ENCODE results near the gene FBN3.

Gene FBN3

GRCh38 chr19:8083141-8083540, 66.3 kb downstream of the FBN3 start:
- WGBS, 2 experiments = 92 to 94% methylated on average over 12 of the region's 12 CpGs
- peaks cover 15% of the 10 kb centered on the region for H3K36me3 ChIP-seq (ENCODE audit: control insufficient read depth, insufficient read depth, low read length)
- no peak overlapping the region for H3K4me3 ChIP-seq (ENCODE audit: insufficient read depth, low read depth, low read length)
- no peaks in the 10 kb centered on the region for H3K9me3 ChIP-seq (ENCODE audit: control insufficient read depth, low read length)
- H3K4me1 ChIP-seq (ENCODE audit: control insufficient read depth, insufficient read depth, low read length) = peaks cover 9% of the 10 kb centered on the region
- H3K27me3 ChIP-seq (ENCODE audit: control insufficient read depth, insufficient read depth, low read length, poor library complexity, severe bottlenecking) = no peaks in the 10 kb centered on the region
- no peak overlapping the region for H3K27ac ChIP-seq (ENCODE audit: insufficient read depth, low read depth, low read length, poor library complexity, severe bottlenecking)

GRCh38 chr19:8081569-8082550, 67.5 kb downstream of the FBN3 start:
- H3K4me1 ChIP-seq (ENCODE audit: control insufficient read depth, insufficient read depth, low read length) = peaks cover 9% of the 10 kb centered on the region
- no peaks in the 10 kb centered on the region for H3K9me3 ChIP-seq (ENCODE audit: control insufficient read depth, low read length)
- no peak overlapping the region for H3K4me3 ChIP-seq (ENCODE audit: insufficient read depth, low read depth, low read length)
- 91 to 93% methylated on average over 11 of the region's 11 CpGs for WGBS, 2 experiments
- peaks cover 3% of the 10 kb centered on the region for H3K36me3 ChIP-seq (ENCODE audit: control insufficient read depth, insufficient read depth, low read length)
- H3K27me3 ChIP-seq (ENCODE audit: control insufficient read depth, insufficient read depth, low read length, poor library complexity, severe bottlenecking) = no peaks in the 10 kb centered on the region
- H3K27ac ChIP-seq (ENCODE audit: insufficient read depth, low read depth, low read length, poor library complexity, severe bottlenecking) = no peak overlapping the region

- H3K4me1 ChIP-seq (ENCODE audit: control insufficient read depth, insufficient read depth, low read length) = peaks cover 8% of the 10 kb centered on the region
- no peaks in the 10 kb centered on the region for H3K9me3 ChIP-seq (ENCODE audit: control insufficient read depth, low read length)
- H3K4me3 ChIP-seq (ENCODE audit: insufficient read depth, low read depth, low read length) = no peak overlapping the region
- no peak overlapping the region for H3K27ac ChIP-seq (ENCODE audit: insufficient read depth, low read depth, low read length, poor library complexity, severe bottlenecking)
- 90 to 91% methylated on average over 12 of the region's 12 CpGs for WGBS, 2 experiments
- H3K36me3 ChIP-seq (ENCODE audit: control insufficient read depth, insufficient read depth, low read length) = peaks cover 3% of the 10 kb centered on the region
- no peaks in the 10 kb centered on the region for H3K27me3 ChIP-seq (ENCODE audit: control insufficient read depth, insufficient read depth, low read length, poor library complexity, severe bottlenecking)
Observed at GRCh38 chr19:8080832-8081231, 68.6 kb downstream of the FBN3 start.

- Histone ChIP-seq H3K4me3 (ENCODE audit: insufficient read depth, low read depth, low read length) (no peak overlapping the region), H3K36me3 (ENCODE audit: control insufficient read depth, insufficient read depth, low read length) (peaks cover 7% of the 10 kb centered on the region), H3K27me3 (ENCODE audit: control insufficient read depth, insufficient read depth, low read length, poor library complexity, severe bottlenecking) (no peaks in the 10 kb centered on the region), H3K9me3 (ENCODE audit: control insufficient read depth, low read length) (no peaks in the 10 kb centered on the region), H3K4me1 (ENCODE audit: control insufficient read depth, insufficient read depth, low read length) (no peaks in the 10 kb centered on the region), H3K27ac (ENCODE audit: insufficient read depth, low read depth, low read length, poor library complexity, severe bottlenecking) (no peak overlapping the region)
- 93 to 96% methylated on average over 6 of the region's 6 CpGs for WGBS, 2 experiments
Observed at GRCh38 chr19:8079988-8080387, 69.4 kb downstream of the FBN3 start.

- Histone ChIP-seq H3K9me3 (ENCODE audit: control insufficient read depth, low read length) (no peaks in the 10 kb centered on the region), H3K27me3 (ENCODE audit: control insufficient read depth, insufficient read depth, low read length, poor library complexity, severe bottlenecking) (no peaks in the 10 kb centered on the region), H3K36me3 (ENCODE audit: control insufficient read depth, insufficient read depth, low read length) (peaks cover 20% of the 10 kb centered on the region), H3K27ac (ENCODE audit: insufficient read depth, low read depth, low read length, poor library complexity, severe bottlenecking) (no peak overlapping the region), H3K4me1 (ENCODE audit: control insufficient read depth, insufficient read depth, low read length) (no peaks in the 10 kb centered on the region), H3K4me3 (ENCODE audit: insufficient read depth, low read depth, low read length) (no peak overlapping the region)
- 91 to 93% methylated on average over 13 of the region's 13 CpGs for WGBS, 2 experiments
Observed at GRCh38 chr19:8075158-8076074, 74.0 kb downstream of the FBN3 start.

- H3K9me3 ChIP-seq (ENCODE audit: control insufficient read depth, low read length) = no peaks in the 10 kb centered on the region
- 95 to 96% methylated on average over 1 of the region's 1 CpG for WGBS, 2 experiments
- H3K36me3 ChIP-seq (ENCODE audit: control insufficient read depth, insufficient read depth, low read length) = peaks cover 20% of the 10 kb centered on the region
Observed at GRCh38 chr19:8074501-8074900, 74.9 kb downstream of the FBN3 start.

GRCh38 chr19:8071912-8072311, 77.5 kb downstream of the FBN3 start:
- Histone ChIP-seq H3K27ac (ENCODE audit: insufficient read depth, low read depth, low read length, poor library complexity, severe bottlenecking) (no peak overlapping the region), H3K36me3 (ENCODE audit: control insufficient read depth, insufficient read depth, low read length) (peaks cover 18% of the 10 kb centered on the region), H3K27me3 (ENCODE audit: control insufficient read depth, insufficient read depth, low read length, poor library complexity, severe bottlenecking) (no peaks in the 10 kb centered on the region), H3K4me3 (ENCODE audit: insufficient read depth, low read depth, low read length) (no peak overlapping the region), H3K9me3 (ENCODE audit: control insufficient read depth, low read length) (no peaks in the 10 kb centered on the region), H3K4me1 (ENCODE audit: control insufficient read depth, insufficient read depth, low read length) (no peaks in the 10 kb centered on the region)
- 93 to 94% methylated on average over 15 of the region's 15 CpGs for WGBS, 2 experiments

More at GRCh38 chr19:8074501-8074900, 74.9 kb downstream of the FBN3 start:
- Histone ChIP-seq H3K27ac (ENCODE audit: insufficient read depth, low read depth, low read length, poor library complexity, severe bottlenecking) (no peak overlapping the region), H3K27me3 (ENCODE audit: control insufficient read depth, insufficient read depth, low read length, poor library complexity, severe bottlenecking) (no peaks in the 10 kb centered on the region), H3K4me3 (ENCODE audit: insufficient read depth, low read depth, low read length) (no peak overlapping the region), H3K4me1 (ENCODE audit: control insufficient read depth, insufficient read depth, low read length) (no peaks in the 10 kb centered on the region)

GRCh38 chr19:8069096-8069973, 80.1 kb downstream of the FBN3 start:
- 86 to 88% methylated on average over 13 of the region's 13 CpGs for WGBS, 2 experiments
- Histone ChIP-seq H3K9me3 (ENCODE audit: control insufficient read depth, low read length) (no peaks in the 10 kb centered on the region), H3K27me3 (ENCODE audit: control insufficient read depth, insufficient read depth, low read length, poor library complexity, severe bottlenecking) (no peaks in the 10 kb centered on the region), H3K36me3 (ENCODE audit: control insufficient read depth, insufficient read depth, low read length) (peaks cover 6% of the 10 kb centered on the region), H3K4me1 (ENCODE audit: control insufficient read depth, insufficient read depth, low read length) (no peaks in the 10 kb centered on the region), H3K27ac (ENCODE audit: insufficient read depth, low read depth, low read length, poor library complexity, severe bottlenecking) (no peak overlapping the region), H3K4me3 (ENCODE audit: insufficient read depth, low read depth, low read length) (no peak overlapping the region)

- Histone ChIP-seq H3K4me3 (ENCODE audit: insufficient read depth, low read depth, low read length) (no peak overlapping the region), H3K9me3 (ENCODE audit: control insufficient read depth, low read length) (no peaks in the 10 kb centered on the region), H3K27me3 (ENCODE audit: control insufficient read depth, insufficient read depth, low read length, poor library complexity, severe bottlenecking) (no peaks in the 10 kb centered on the region), H3K4me1 (ENCODE audit: control insufficient read depth, insufficient read depth, low read length) (no peaks in the 10 kb centered on the region), H3K27ac (ENCODE audit: insufficient read depth, low read depth, low read length, poor library complexity, severe bottlenecking) (no peak overlapping the region), H3K36me3 (ENCODE audit: control insufficient read depth, insufficient read depth, low read length) (no peaks in the 10 kb centered on the region)
- WGBS, 2 experiments = 94 to 95% methylated on average over 20 of the region's 20 CpGs
Observed at GRCh38 chr19:8065875-8066261, 83.5 kb downstream of the FBN3 start.
